H1 (cell line): ENCODE measurements around the gene KCNK7. TPM values are rescaled to one million over a fixed set of nuclear protein-coding genes. Genes with fewer than 3 reads are reported as not detected.

Experiments
- CTCF ChIA-PET: fragments of 300-600 bp; sonication (Branson Sonifier 250); formaldehyde crosslinking; loops from one replicate; lab custom pipeline; 2021; ENCODE audit not compliant: partially characterized antibody; lab: Charles Lee
- POLR2A ChIA-PET: fragments of 300-600 bp; sonication (Branson Sonifier 250); formaldehyde crosslinking; loops from one replicate; lab custom pipeline; 2021; ENCODE audit warnings: inconsistent platforms; ENCODE audit not compliant: partially characterized antibody; lab: Charles Lee
- DNase-seq, 2 experiments: peaks; one replicate each; pipeline versions ENCODE4 v3.0.0 to v3.0.0-alpha.2; 2010 to 2022; ENCODE audit warnings: low spot score in 2 of 2, low read depth in 1 of 2, mixed read lengths in 1 of 2
- FAIRE-seq: peaks from 2 replicates; lab custom pipeline; 2011; peaks lifted over from hg19 to GRCh38; lab: Jason Lieb, UNC
- H2AFZ ChIP-seq: 2 replicates; pipeline ENCODE4 v1.8.1; 2012; ENCODE audit warnings: low read length, inconsistent platforms
- H2AK5ac ChIP-seq: 2 replicates; pipeline ENCODE4 v1.6.1; 2013; ENCODE audit warnings: low read depth, low read length
- H2BK120ac ChIP-seq: replicated peaks from 2 replicates; pipeline ENCODE3; 2013; ENCODE audit warnings: low read depth, low read length, inconsistent platforms
- H2BK12ac ChIP-seq: 2 replicates; pipeline ENCODE4 v1.6.1; 2013; ENCODE audit warnings: low read depth, low read length
- H2BK15ac ChIP-seq: 2 replicates; pipeline ENCODE4 v1.6.1; 2013; ENCODE audit warnings: low read length
- H2BK20ac ChIP-seq: 2 replicates; pipeline ENCODE4 v1.6.1; 2013; ENCODE audit warnings: low read length
- H2BK5ac ChIP-seq: 2 replicates; pipeline ENCODE4 v1.6.1; 2013; ENCODE audit warnings: low read depth, low read length
- H3K14ac ChIP-seq: 2 replicates; pipeline ENCODE4 v1.6.1; 2013; ENCODE audit warnings: inconsistent platforms; ENCODE audit not compliant: insufficient read length
- H3K18ac ChIP-seq: 2 replicates; pipeline ENCODE4 v1.6.1; 2013; ENCODE audit warnings: low read length; ENCODE audit errors: extremely low read depth
- H3K23ac ChIP-seq: 2 replicates; pipeline ENCODE4 v1.6.1; 2013; ENCODE audit warnings: inconsistent platforms; ENCODE audit not compliant: insufficient read length
- H3K23me2 ChIP-seq: 2 replicates; pipeline ENCODE4 v1.6.1; 2013; ENCODE audit warnings: low read depth, low read length
- H3K27ac ChIP-seq: 2 replicates; pipeline ENCODE4 v1.6.1; 2011; ENCODE audit warnings: low read depth, low read length, inconsistent platforms
- H3K27me3 ChIP-seq, 4 experiments: replicated peaks in 1 of 4; 1 replicate in 1 of 4; 2 replicates in 3 of 4; pipeline versions ENCODE4 v1.6.1 to v1.8.1; 2011 to 2013; ENCODE audit warnings: low read length in 3 of 4, mild to moderate bottlenecking in 3 of 4, inconsistent platforms in 2 of 4, mixed read lengths in 2 of 4, moderate library complexity in 1 of 4; ENCODE audit not compliant: control insufficient read depth in 3 of 4, insufficient read depth in 3 of 4; ENCODE audit errors: extremely low read depth in 1 of 4
- H3K36me3 ChIP-seq, 4 experiments: 2 replicates each; pipeline versions ENCODE4 v1.6.1 to v1.8.1; 2011 to 2013; ENCODE audit warnings: mild to moderate bottlenecking in 4 of 4, low read length in 3 of 4, moderate library complexity in 2 of 4, control low read depth in 1 of 4, inconsistent platforms in 1 of 4; ENCODE audit not compliant: insufficient read depth in 4 of 4, control insufficient read depth in 2 of 4
- H3K4ac ChIP-seq: replicated peaks from 2 replicates; pipeline ENCODE3; 2013; ENCODE audit warnings: low read length, low read depth, mixed read lengths, inconsistent platforms; ENCODE audit not compliant: insufficient read length
- H3K4me1 ChIP-seq, 4 experiments: replicated peaks in 1 of 4; 1 replicate in 1 of 4; 2 replicates in 3 of 4; pipeline versions ENCODE4 v1.6.1 to v1.8.1; 2011 to 2013; ENCODE audit warnings: low read length in 3 of 4, inconsistent platforms in 2 of 4, mixed read lengths in 1 of 4; ENCODE audit not compliant: insufficient read depth in 4 of 4, control insufficient read depth in 3 of 4
- H3K4me2 ChIP-seq, 2 experiments: 2 replicates each; pipeline versions ENCODE4 v1.6.1 to v1.8.1; 2011 to 2013; ENCODE audit warnings: low read depth in 2 of 2, low read length in 2 of 2, control low read depth in 1 of 2, inconsistent platforms in 1 of 2, mild to moderate bottlenecking in 1 of 2; ENCODE audit not compliant: insufficient read depth in 1 of 2
- H3K4me3 ChIP-seq, 4 experiments: fragments of 200-600, 300-600 bp in 1 of 4; sonication (generic), shearing (Covaris generic), sonication (Bioruptor Twin) in 1 of 4; 2 replicates each; pipeline versions ENCODE4 v1.5.1 to v1.8.1; 2011 to 2016; ENCODE audit warnings: low read length in 4 of 4, low read depth in 3 of 4, control low read depth in 2 of 4, inconsistent platforms in 2 of 4, mild to moderate bottlenecking in 2 of 4, mixed read lengths in 1 of 4, moderate library complexity in 1 of 4; ENCODE audit not compliant: insufficient read depth in 2 of 4; ENCODE audit errors: extremely low read depth in 1 of 4
- H3K56ac ChIP-seq: replicated peaks from 2 replicates; pipeline ENCODE3; 2013; ENCODE audit warnings: low read depth, mild to moderate bottlenecking, mixed read lengths, low read length, inconsistent platforms; ENCODE audit not compliant: insufficient read length
- H3K79me1 ChIP-seq: 2 replicates; pipeline ENCODE4 v1.6.1; 2013; ENCODE audit warnings: low read depth, low read length, control low read depth
- H3K79me2 ChIP-seq, 2 experiments: 2 replicates each; pipeline versions ENCODE4 v1.6.1 to v1.8.1; 2012 to 2013; ENCODE audit warnings: low read length in 2 of 2, mild to moderate bottlenecking in 2 of 2, inconsistent platforms in 1 of 2; ENCODE audit not compliant: insufficient read depth in 2 of 2, control insufficient read depth in 1 of 2
- H3K9ac ChIP-seq, 4 experiments: replicated peaks in 1 of 4; 1 replicate in 1 of 4; 2 replicates in 3 of 4; pipeline versions ENCODE4 v1.6.1 to v1.8.1; 2011 to 2013; ENCODE audit warnings: low read depth in 3 of 4, low read length in 3 of 4, control low read depth in 2 of 4, mild to moderate bottlenecking in 2 of 4, moderate library complexity in 2 of 4, inconsistent platforms in 1 of 4; ENCODE audit errors: extremely low read depth in 1 of 4
- H3K9me3 ChIP-seq, 2 experiments: 2 replicates each; pipeline versions ENCODE4 v1.6.1 to v1.8.1; 2012 to 2013; ENCODE audit warnings: mild to moderate bottlenecking in 2 of 2, moderate library complexity in 2 of 2, control low read depth in 1 of 2, inconsistent platforms in 1 of 2, low read depth in 1 of 2, low read length in 1 of 2, mixed read lengths in 1 of 2; ENCODE audit not compliant: insufficient read depth in 2 of 2
- H4K20me1 ChIP-seq, 2 experiments: replicated peaks in 1 of 2; 2 replicates each; pipeline versions ENCODE3 to v1.8.1; 2011 to 2013; ENCODE audit warnings: inconsistent platforms in 2 of 2, low read length in 2 of 2, mild to moderate bottlenecking in 1 of 2; ENCODE audit not compliant: insufficient read depth in 2 of 2, control insufficient read depth in 1 of 2
- H4K5ac ChIP-seq: 2 replicates; pipeline ENCODE4 v1.6.1; 2013; ENCODE audit warnings: low read length, low read depth, mixed read lengths, inconsistent platforms; ENCODE audit not compliant: insufficient read length
- H4K8ac ChIP-seq: 2 replicates; pipeline ENCODE4 v1.8.0; 2013; ENCODE audit warnings: mild to moderate bottlenecking, moderate library complexity, low read length, inconsistent platforms; ENCODE audit not compliant: insufficient read depth; ENCODE audit errors: extremely low read depth
- H4K91ac ChIP-seq: replicated peaks from 2 replicates; pipeline ENCODE3; 2013; ENCODE audit warnings: low read length, mixed read lengths, inconsistent platforms; ENCODE audit not compliant: insufficient read length
- CBX8 ChIP-seq: fragments of 300-800, 300-1000 bp; sonication (generic); IDR thresholded peaks from 2 replicates; pipeline ENCODE4 v1.7.1; 2016; ENCODE audit warnings: low read depth, low read length, borderline replicate concordance
- CTBP2 ChIP-seq: IDR thresholded peaks from 2 replicates; pipeline ENCODE4 v1.7.0; 2011; ENCODE audit warnings: borderline replicate concordance, mild to moderate bottlenecking, moderate library complexity, mixed read lengths, low read length; ENCODE audit not compliant: insufficient read depth, insufficient read length
- EGR1 ChIP-seq: IDR thresholded peaks from 2 replicates; pipeline ENCODE4 v1.6.1; 2011; ENCODE audit warnings: low read depth, low read length, borderline replicate concordance
- HDAC6 ChIP-seq: IDR thresholded peaks from one replicate; pipeline ENCODE4 v1.7.1; 2012; ENCODE audit warnings: low read depth, mild to moderate bottlenecking, inconsistent platforms, low read length, moderate library complexity
- JUN ChIP-seq: IDR thresholded peaks from 2 replicates; pipeline ENCODE4 v1.6.1; 2011; ENCODE audit warnings: low read depth, mild to moderate bottlenecking, improper control_type of control experiment, low read length
- POLR2AphosphoS5 ChIP-seq: IDR thresholded peaks from 2 replicates; pipeline ENCODE4 v1.6.1; 2011; ENCODE audit warnings: low read depth, low read length
- RAD21 ChIP-seq, 2 experiments: IDR thresholded peaks in 1 of 2; conservative IDR thresholded peaks in 1 of 2; 2 replicates each; pipeline ENCODE4 v1.6.1; 2011; ENCODE audit warnings: low read depth in 2 of 2, low read length in 2 of 2, improper control_type of control experiment in 1 of 2, inconsistent platforms in 1 of 2, mild to moderate bottlenecking in 1 of 2, moderate library complexity in 1 of 2
- TAF1 ChIP-seq: IDR thresholded peaks from 2 replicates; pipeline ENCODE4 v1.6.1; 2011; ENCODE audit warnings: mild to moderate bottlenecking, low read depth, low read length
- WGBS, 2 experiments: shearing (Covaris generic) in 1 of 2; methylation state at CpG; one replicate each; pipeline versions ENCODE4 v1.1.6 to v1.1.7; 2013 to 2015; ENCODE audit warnings: low lambda C conversion rate in 2 of 2, mixed read lengths in 2 of 2, inconsistent platforms in 1 of 2, low coverage in 1 of 2, missing lambda C conversion rate in 1 of 2; ENCODE audit not compliant: insufficient replicate concordance in 2 of 2, insufficient coverage in 1 of 2, insufficient read length in 1 of 2; ENCODE audit errors: extremely low coverage in 1 of 2, missing lambda C conversion rate in 1 of 2; 5-methylcytosine and 5-hydroxymethylcytosine counted together
- polyA plus RNA-seq, 7 experiments: library from polyadenylated mRNA; depleted of rRNA in 3 of 7; stranded (reverse) in 5 of 7; unstranded in 2 of 7; fragments of >200 nt in 5 of 7; fragments of 200-250 nt in 2 of 7; gene quantifications; 1 replicate in 5 of 7; 2 replicates in 1 of 7; 4 replicates in 1 of 7; pipeline versions ENCODE4 v1.2.1 to v1.2.3, GENCODE V29; 2011 to 2013; ENCODE audit warnings: missing spikeins in 2 of 7, mixed read lengths in 2 of 7
- total RNA-seq: library from RNA; stranded (reverse); fragmentation: NEBNext Ultra II Directional; extraction: Animal tissue kit (Norgen Biotek cat#: 25700); gene quantifications from 2 replicates; pipeline ENCODE4 v1.2.1, GENCODE V29; 2021
- TF ChIP-seq, protein P1 (sequence below): IDR thresholded peaks from 2 replicates; pipeline ENCODE4 v1.6.1; 2011; ENCODE audit warnings: low read length, improper control_type of control experiment
- TF ChIP-seq, protein P2 (sequence below): IDR thresholded peaks from 2 replicates; pipeline ENCODE4 v1.6.1; 2011; ENCODE audit warnings: low read depth, mild to moderate bottlenecking, low read length; ENCODE audit not compliant: insufficient read depth

The KCNK7 gene
- total and polyA plus RNA-seq, 2 of the 8 experiments (the other 6 are each of a cell fraction or from before 2014, with no cell fraction given), result 0.74 to 1.0 TPM

DNA sequence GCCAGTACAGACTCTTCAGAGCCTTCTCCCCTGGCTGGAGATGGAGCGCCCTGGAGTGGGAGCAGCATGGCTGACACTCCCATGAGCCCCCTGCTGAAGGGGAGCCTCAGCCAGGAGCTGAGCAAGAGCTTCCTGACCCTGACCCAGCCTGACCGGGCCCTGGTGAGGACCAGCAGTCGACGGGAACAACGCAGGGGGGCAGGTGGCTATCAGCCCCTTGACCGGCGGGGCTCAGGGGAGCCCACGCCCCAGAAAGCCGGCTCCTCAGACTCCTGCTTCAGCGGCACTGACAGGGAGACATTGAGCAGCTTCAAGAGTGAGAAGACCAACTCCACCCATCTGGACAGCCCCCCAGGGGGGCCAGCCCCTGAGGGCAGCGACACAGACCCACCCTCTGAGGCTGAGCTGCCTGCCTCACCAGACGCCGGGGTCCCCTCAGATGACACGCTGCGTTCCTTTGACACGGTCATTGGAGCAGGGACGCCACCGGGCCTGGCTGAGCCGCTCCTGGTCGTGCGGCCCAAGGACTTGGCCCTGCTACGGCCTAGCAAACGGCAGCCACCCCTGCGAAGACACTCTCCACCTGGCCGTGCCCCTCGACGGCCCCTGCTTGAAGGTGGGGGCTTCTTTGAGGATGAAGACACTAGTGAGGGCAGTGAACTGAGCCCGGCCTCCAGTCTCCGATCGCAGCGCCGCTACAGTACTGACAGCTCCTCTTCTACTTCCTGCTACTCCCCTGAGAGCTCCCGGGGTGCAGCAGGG lies 22.6 kb upstream of the KCNK7 start:
- H3K9me3 ChIP-seq, result no peaks in the 10 kb centered on the region
- H4K8ac ChIP-seq, result no peak overlapping the region
- ChIA-PET CTCF (interaction anchor here (1.0 to 2.1 kb wide), 5 partner anchors 8 to 368 kb away, joined by 3 to 11 read pairs (median 4); partner anchors contain the start of gene KAT5), POLR2A (interaction anchor here (0.9 to 5.7 kb wide), 8 partner anchors 8 to 27 kb away, joined by 3 to 38 read pairs (median 6); partner anchors contain the start of gene SIPA1)
- no peak overlapping the region for H2BK5ac ChIP-seq
- H3K4me2 ChIP-seq, result no peak overlapping the region
- no peak overlapping the region for H4K5ac ChIP-seq
- H2BK120ac ChIP-seq, result no peak overlapping the region
- no peak overlapping the region for H3K23ac ChIP-seq
- 92% methylated on average over 25 of the region's 33 CpGs; no CpG with 5 or more reads in 1 of the 2 experiments for WGBS, 2 experiments
- H2BK12ac ChIP-seq, result no peak overlapping the region
- no peaks in the 10 kb centered on the region for H3K27me3 ChIP-seq
- no peak overlapping the region for H3K4ac ChIP-seq
- H3K79me2 ChIP-seq, result peaks cover 6 to 19% of the 10 kb centered on the region in 2 experiments
- H2AFZ ChIP-seq, result no peak overlapping the region
- no peak overlapping the region for H3K18ac ChIP-seq
- FAIRE-seq, result no peak
- no peak overlapping the region for H3K9ac ChIP-seq
- no peak overlapping the region for H2AK5ac ChIP-seq
- H3K27ac ChIP-seq, result no peak overlapping the region
- peaks cover 15% of the 10 kb centered on the region for H3K23me2 ChIP-seq
- H3K4me1 ChIP-seq, result peaks cover 0 to 11% (median 5%) of the 10 kb centered on the region in 4 experiments; a peak in 5 of 7 replicates
- peaks cover 16% of the 10 kb centered on the region for H3K79me1 ChIP-seq
- no peak overlapping the region for H3K14ac ChIP-seq
- no peak for DNase-seq
- H2BK15ac ChIP-seq, result no peak overlapping the region
- H4K91ac ChIP-seq, result no peak overlapping the region
- no peak overlapping the region for H3K4me3 ChIP-seq
- H3K36me3 ChIP-seq, result peaks cover 5 to 36% (median 20%) of the 10 kb centered on the region in 4 experiments; a peak in 7 of 8 replicates
- H3K56ac ChIP-seq, result no peak overlapping the region
- H2BK20ac ChIP-seq, result no peak overlapping the region
- peaks cover 5 to 35% of the 10 kb centered on the region in 2 experiments for H4K20me1 ChIP-seq
- TF ChIP-seq TAF1, result no peak
- TF ChIP-seq CTBP2, result no peak
- TF ChIP-seq JUN, result no peak
- TF ChIP-seq RAD21 (IDR thresholded peaks at IDR 0.05 in 1 of 2, conservative IDR thresholded peaks at IDR 0.05 in 1 of 2; ENCODE audit: low read depth in 2 of 2, low read length in 2 of 2), result no peak
- no peak for TF ChIP-seq POLR2AphosphoS5
- TF ChIP-seq, protein P1, sequence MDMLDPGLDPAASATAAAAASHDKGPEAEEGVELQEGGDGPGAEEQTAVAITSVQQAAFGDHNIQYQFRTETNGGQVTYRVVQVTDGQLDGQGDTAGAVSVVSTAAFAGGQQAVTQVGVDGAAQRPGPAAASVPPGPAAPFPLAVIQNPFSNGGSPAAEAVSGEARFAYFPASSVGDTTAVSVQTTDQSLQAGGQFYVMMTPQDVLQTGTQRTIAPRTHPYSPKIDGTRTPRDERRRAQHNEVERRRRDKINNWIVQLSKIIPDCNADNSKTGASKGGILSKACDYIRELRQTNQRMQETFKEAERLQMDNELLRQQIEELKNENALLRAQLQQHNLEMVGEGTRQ, result no peak
- TF ChIP-seq CBX8, result no peak
- no peak for TF ChIP-seq HDAC6
- TF ChIP-seq EGR1, result no peak
- TF ChIP-seq, protein P2, sequence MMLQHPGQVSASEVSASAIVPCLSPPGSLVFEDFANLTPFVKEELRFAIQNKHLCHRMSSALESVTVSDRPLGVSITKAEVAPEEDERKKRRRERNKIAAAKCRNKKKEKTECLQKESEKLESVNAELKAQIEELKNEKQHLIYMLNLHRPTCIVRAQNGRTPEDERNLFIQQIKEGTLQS, result no peak
